ENCODE results near the gene COL6A2.

COL6A2 gene

GRCh38 chr21:46109313-46110221 lies 11.7 kb downstream of the COL6A2 start:
- H3K4me3 ChIP-seq (ENCODE audit: low read length): no peak overlapping the region
- no peaks in the 10 kb centered on the region for H3K9me3 ChIP-seq (ENCODE audit: control insufficient read depth, insufficient read depth, low read length)
- peaks cover 8% of the 10 kb centered on the region for H3K36me3 ChIP-seq (ENCODE audit: control insufficient read depth, insufficient read depth, low read length)
- DNase-seq (ENCODE audit: low read depth, low spot score): no peak
- no peak overlapping the region for H3K27ac ChIP-seq (ENCODE audit: low read length)
- WGBS (ENCODE audit: insufficient coverage, insufficient read length): no CpG with 5 or more reads among the region's 19 CpGs
- no peaks in the 10 kb centered on the region for H3K27me3 ChIP-seq (ENCODE audit: control insufficient read depth, insufficient read depth, low read length)
- H3K4me1 ChIP-seq (ENCODE audit: control insufficient read depth, insufficient read depth, low read length): no peaks in the 10 kb centered on the region; the same call in 1 of the 2 replicates

GRCh38 chr21:46110499-46111192 lies 12.7 kb downstream of the COL6A2 start:
- Histone ChIP-seq H3K4me3 (ENCODE audit: low read length) (no peak overlapping the region), H3K27ac (ENCODE audit: low read length) (no peak overlapping the region), H3K4me1 (ENCODE audit: control insufficient read depth, insufficient read depth, low read length) (no peaks in the 10 kb centered on the region; the same call in 1 of the 2 replicates), H3K9me3 (ENCODE audit: control insufficient read depth, insufficient read depth, low read length) (no peaks in the 10 kb centered on the region), H3K27me3 (ENCODE audit: control insufficient read depth, insufficient read depth, low read length) (no peaks in the 10 kb centered on the region), H3K36me3 (ENCODE audit: control insufficient read depth, insufficient read depth, low read length) (peaks cover 8% of the 10 kb centered on the region)
- WGBS (ENCODE audit: insufficient coverage, insufficient read length): no CpG with 5 or more reads among the region's 20 CpGs
- DNase-seq (ENCODE audit: low read depth, low spot score): no peak

- Histone ChIP-seq H3K4me1 (ENCODE audit: control insufficient read depth, insufficient read depth, low read length) (no peaks in the 10 kb centered on the region; the same call in 1 of the 2 replicates), H3K36me3 (ENCODE audit: control insufficient read depth, insufficient read depth, low read length) (peaks cover 8% of the 10 kb centered on the region), H3K27ac (ENCODE audit: low read length) (no peak overlapping the region), H3K9me3 (ENCODE audit: control insufficient read depth, insufficient read depth, low read length) (no peaks in the 10 kb centered on the region), H3K4me3 (ENCODE audit: low read length) (no peak overlapping the region), H3K27me3 (ENCODE audit: control insufficient read depth, insufficient read depth, low read length) (no peaks in the 10 kb centered on the region)
- no CpG with 5 or more reads among the region's 12 CpGs for WGBS (ENCODE audit: insufficient coverage, insufficient read length)
- DNase-seq (ENCODE audit: low read depth, low spot score): no peak
Measured at GRCh38 chr21:46111193-46111571, 13.3 kb downstream of the COL6A2 start.

GRCh38 chr21:46111857-46112724 lies 14.2 kb downstream of the COL6A2 start:
- no CpG with 5 or more reads among the region's 69 CpGs for WGBS (ENCODE audit: insufficient coverage, insufficient read length)
- H3K27me3 ChIP-seq (ENCODE audit: control insufficient read depth, insufficient read depth, low read length): no peaks in the 10 kb centered on the region
- no peak overlapping the region for H3K27ac ChIP-seq (ENCODE audit: low read length)
- peaks cover 8% of the 10 kb centered on the region for H3K36me3 ChIP-seq (ENCODE audit: control insufficient read depth, insufficient read depth, low read length)
- no peak overlapping the region for H3K4me3 ChIP-seq (ENCODE audit: low read length)
- H3K4me1 ChIP-seq (ENCODE audit: control insufficient read depth, insufficient read depth, low read length): no peaks in the 10 kb centered on the region; the same call in 1 of the 2 replicates
- H3K9me3 ChIP-seq (ENCODE audit: control insufficient read depth, insufficient read depth, low read length): no peaks in the 10 kb centered on the region
- DNase-seq (ENCODE audit: low read depth, low spot score): no peak

GRCh38 chr21:46112725-46113215 lies 14.9 kb downstream of the COL6A2 start:
- peaks cover 8% of the 10 kb centered on the region for H3K36me3 ChIP-seq (ENCODE audit: control insufficient read depth, insufficient read depth, low read length)
- no peaks in the 10 kb centered on the region for H3K9me3 ChIP-seq (ENCODE audit: control insufficient read depth, insufficient read depth, low read length)
- no peak overlapping the region for H3K27ac ChIP-seq (ENCODE audit: low read length)
- no peak for DNase-seq (ENCODE audit: low read depth, low spot score)
- H3K4me3 ChIP-seq (ENCODE audit: low read length): no peak overlapping the region
- no CpG with 5 or more reads among the region's 20 CpGs for whole genome bisulfite sequencing (ENCODE audit: insufficient coverage, insufficient read length)
- no peaks in the 10 kb centered on the region; the same call in 1 of the 2 replicates for H3K4me1 ChIP-seq (ENCODE audit: control insufficient read depth, insufficient read depth, low read length)
- no peaks in the 10 kb centered on the region for H3K27me3 ChIP-seq (ENCODE audit: control insufficient read depth, insufficient read depth, low read length)

GRCh38 chr21:46113497-46114176 lies 15.7 kb downstream of the COL6A2 start:
- H3K9me3 ChIP-seq (ENCODE audit: control insufficient read depth, insufficient read depth, low read length): no peaks in the 10 kb centered on the region
- H3K4me3 ChIP-seq (ENCODE audit: low read length): no peak overlapping the region
- DNase-seq (ENCODE audit: low read depth, low spot score): no peak
- H3K27ac ChIP-seq (ENCODE audit: low read length): no peak overlapping the region
- no CpG with 5 or more reads among the region's 16 CpGs for WGBS (ENCODE audit: insufficient coverage, insufficient read length)
- no peaks in the 10 kb centered on the region; the same call in 1 of the 2 replicates for H3K4me1 ChIP-seq (ENCODE audit: control insufficient read depth, insufficient read depth, low read length)
- H3K27me3 ChIP-seq (ENCODE audit: control insufficient read depth, insufficient read depth, low read length): no peaks in the 10 kb centered on the region
- H3K36me3 ChIP-seq (ENCODE audit: control insufficient read depth, insufficient read depth, low read length): peaks cover 9% of the 10 kb centered on the region

GRCh38 chr21:46114963-46115362 lies 17.1 kb downstream of the COL6A2 start:
- H3K36me3 ChIP-seq (ENCODE audit: control insufficient read depth, insufficient read depth, low read length): peaks cover 10% of the 10 kb centered on the region
- WGBS (ENCODE audit: insufficient coverage, insufficient read length): no CpG with 5 or more reads among the region's 4 CpGs
- no peak overlapping the region for H3K27ac ChIP-seq (ENCODE audit: low read length)
- no peaks in the 10 kb centered on the region for H3K9me3 ChIP-seq (ENCODE audit: control insufficient read depth, insufficient read depth, low read length)
- no peak overlapping the region for H3K4me3 ChIP-seq (ENCODE audit: low read length)
- no peak for DNase-seq (ENCODE audit: low read depth, low spot score)
- H3K4me1 ChIP-seq (ENCODE audit: control insufficient read depth, insufficient read depth, low read length): no peaks in the 10 kb centered on the region; the same call in 1 of the 2 replicates
- H3K27me3 ChIP-seq (ENCODE audit: control insufficient read depth, insufficient read depth, low read length): no peaks in the 10 kb centered on the region

GRCh38 chr21:46115441-46116188 lies 17.7 kb downstream of the COL6A2 start:
- Histone ChIP-seq H3K4me3 (ENCODE audit: low read length) (no peak overlapping the region), H3K27me3 (ENCODE audit: control insufficient read depth, insufficient read depth, low read length) (no peaks in the 10 kb centered on the region), H3K4me1 (ENCODE audit: control insufficient read depth, insufficient read depth, low read length) (no peaks in the 10 kb centered on the region), H3K36me3 (ENCODE audit: control insufficient read depth, insufficient read depth, low read length) (peaks cover 10% of the 10 kb centered on the region), H3K9me3 (ENCODE audit: control insufficient read depth, insufficient read depth, low read length) (no peaks in the 10 kb centered on the region), H3K27ac (ENCODE audit: low read length) (no peak overlapping the region)
- WGBS (ENCODE audit: insufficient coverage, insufficient read length): no CpG with 5 or more reads among the region's 17 CpGs
- DNase-seq (ENCODE audit: low read depth, low spot score): no peak

- no peaks in the 10 kb centered on the region for H3K4me1 ChIP-seq (ENCODE audit: control insufficient read depth, insufficient read depth, low read length)
- WGBS (ENCODE audit: insufficient coverage, insufficient read length): no CpG with 5 or more reads among the region's 20 CpGs
- no peak overlapping the region for H3K4me3 ChIP-seq (ENCODE audit: low read length)
- H3K27ac ChIP-seq (ENCODE audit: low read length): no peak overlapping the region
- H3K36me3 ChIP-seq (ENCODE audit: control insufficient read depth, insufficient read depth, low read length): peaks cover 13% of the 10 kb centered on the region
- no peaks in the 10 kb centered on the region for H3K9me3 ChIP-seq (ENCODE audit: control insufficient read depth, insufficient read depth, low read length)
- DNase-seq (ENCODE audit: low read depth, low spot score): no peak
- no peaks in the 10 kb centered on the region for H3K27me3 ChIP-seq (ENCODE audit: control insufficient read depth, insufficient read depth, low read length)
Measured at GRCh38 chr21:46116189-46116775, 18.4 kb downstream of the COL6A2 start.
